ENCODE results near the gene GPR141. TPM values are rescaled to one million over a fixed set of nuclear protein-coding genes. Genes with fewer than 3 reads are reported as not detected.

GPR141 gene
- total RNA-seq, 2 experiments from 2014 or later, result not detected

DNA sequence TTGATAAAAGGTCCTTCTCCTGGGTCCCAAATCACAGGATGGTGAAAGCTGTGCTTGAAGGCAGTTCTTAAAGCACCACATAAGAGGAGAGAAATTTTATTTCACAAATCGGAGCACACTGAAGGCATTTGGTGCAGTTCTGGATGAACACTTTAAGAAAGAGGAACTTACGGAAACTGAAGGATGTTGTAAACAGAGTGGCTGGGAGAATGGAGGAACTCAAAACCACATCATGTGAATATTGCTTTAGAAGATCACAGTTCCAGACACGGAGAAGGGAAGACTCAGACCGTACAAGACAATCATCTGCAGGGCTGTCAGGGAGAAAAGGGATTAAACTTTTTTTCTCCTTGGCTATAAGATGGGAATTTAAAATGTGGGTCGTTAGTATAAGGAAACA lies 9.0 kb upstream of the GPR141 start:
- Histone ChIP-seq H3K9me3 (ENCODE audit: low read length) (no peaks in the 10 kb centered on the region), H2AFZ (ENCODE audit: low read length) (no peak overlapping the region), H3K79me2 (ENCODE audit: insufficient read depth, low read depth, low read length) (no peaks in the 10 kb centered on the region), H3K27ac (ENCODE audit: low read depth, low read length, poor library complexity, severe bottlenecking) (no peak overlapping the region), H3K9me2 (ENCODE audit: insufficient read depth, low read length) (no peaks in the 10 kb centered on the region), H3K4me2 (ENCODE audit: low read length) (no peak overlapping the region), H3K4me3 (ENCODE audit: low read depth, low read length, poor library complexity, severe bottlenecking) (no peak overlapping the region), H4K20me1 (ENCODE audit: insufficient read depth, low read length) (no peaks in the 10 kb centered on the region), H3K4me1 (ENCODE audit: insufficient read depth, low read length, poor library complexity, severe bottlenecking) (no peaks in the 10 kb centered on the region), H3K36me3 (ENCODE audit: insufficient read depth, low read length) (no peaks in the 10 kb centered on the region)
- intact Hi-C loops (cut with micrococcal nuclease; ENCODE audit: unreplicated experiment), result no loop called here
- POLR2A ChIA-PET, result no interaction called here
- no peak for DNase-seq (ENCODE audit: low spot score)
- BruUV-seq (replicated peaks), result no TSS peak
- no peak for TF ChIP-seq CTCF (conservative IDR thresholded peaks at IDR 0.05; ENCODE audit: low read length)
- no peak for TF ChIP-seq EZH2phosphoT487 (IDR thresholded peaks at IDR 0.05; ENCODE audit: borderline replicate concordance, low read depth, low read length)
- CTCF ChIA-PET (ENCODE audit: unreplicated experiment), result no interaction called here

DNA sequence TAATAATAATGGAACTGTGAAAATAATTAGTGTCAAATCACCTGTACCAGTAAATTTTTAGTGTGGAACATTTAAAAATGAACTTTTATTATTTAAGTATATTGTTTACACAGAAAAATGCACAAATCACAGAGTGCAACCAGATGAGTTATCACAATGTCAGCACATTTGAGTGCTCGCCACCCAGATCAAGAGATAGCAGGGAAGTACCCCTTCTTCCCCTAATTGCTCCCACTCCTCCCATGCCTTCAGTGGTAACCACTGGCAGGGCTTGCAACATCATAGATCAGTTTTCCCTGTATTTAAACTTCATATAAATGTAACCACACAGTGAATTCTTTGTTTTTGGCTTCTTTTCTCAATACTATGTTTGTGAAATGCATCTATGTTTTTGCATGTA lies 7.8 kb upstream of the GPR141 start:
- no TSS peak for BruUV-seq (replicated peaks)
- Histone ChIP-seq H3K9me2 (ENCODE audit: insufficient read depth, low read length) (no peaks in the 10 kb centered on the region), H3K4me3 (ENCODE audit: low read depth, low read length, poor library complexity, severe bottlenecking) (no peak overlapping the region), H3K9me3 (ENCODE audit: low read length) (no peaks in the 10 kb centered on the region), H3K36me3 (ENCODE audit: insufficient read depth, low read length) (no peaks in the 10 kb centered on the region), H3K4me2 (ENCODE audit: low read length) (no peak overlapping the region), H3K27ac (ENCODE audit: low read depth, low read length, poor library complexity, severe bottlenecking) (no peak overlapping the region), H3K79me2 (ENCODE audit: insufficient read depth, low read depth, low read length) (no peaks in the 10 kb centered on the region), H2AFZ (ENCODE audit: low read length) (no peak overlapping the region), H3K4me1 (ENCODE audit: insufficient read depth, low read length, poor library complexity, severe bottlenecking) (no peaks in the 10 kb centered on the region), H4K20me1 (ENCODE audit: insufficient read depth, low read length) (no peaks in the 10 kb centered on the region)
- CTCF ChIA-PET (ENCODE audit: unreplicated experiment), result no interaction called here
- POLR2A ChIA-PET, result no interaction called here
- intact Hi-C loops (cut with micrococcal nuclease; ENCODE audit: unreplicated experiment), result no loop called here
- TF ChIP-seq CTCF (conservative IDR thresholded peaks at IDR 0.05; ENCODE audit: low read length) (no peak), EZH2phosphoT487 (IDR thresholded peaks at IDR 0.05; ENCODE audit: borderline replicate concordance, low read depth, low read length) (no peak)
- DNase-seq (ENCODE audit: low spot score), result no peak

- no peak overlapping the region for H2AFZ ChIP-seq (ENCODE audit: low read length)
- BruUV-seq (replicated peaks), result no TSS peak
- no peak overlapping the region for H3K27ac ChIP-seq (ENCODE audit: low read depth, low read length, poor library complexity, severe bottlenecking)
- H3K36me3 ChIP-seq (ENCODE audit: insufficient read depth, low read length), result no peaks in the 10 kb centered on the region
- no peaks in the 10 kb centered on the region for H3K9me3 ChIP-seq (ENCODE audit: low read length)
- H4K20me1 ChIP-seq (ENCODE audit: insufficient read depth, low read length), result no peaks in the 10 kb centered on the region
- no peaks in the 10 kb centered on the region for H3K79me2 ChIP-seq (ENCODE audit: insufficient read depth, low read depth, low read length)
- H3K4me1 ChIP-seq (ENCODE audit: insufficient read depth, low read length, poor library complexity, severe bottlenecking), result peaks cover 7% of the 10 kb centered on the region
- DNase-seq (ENCODE audit: low spot score), result no peak
- POLR2A ChIA-PET, result no interaction called here
- no peaks in the 10 kb centered on the region for H3K9me2 ChIP-seq (ENCODE audit: insufficient read depth, low read length)
- H3K4me2 ChIP-seq (ENCODE audit: low read length), result no peak overlapping the region
- H3K4me3 ChIP-seq (ENCODE audit: low read depth, low read length, poor library complexity, severe bottlenecking), result no peak overlapping the region
- TF ChIP-seq EZH2phosphoT487 (IDR thresholded peaks at IDR 0.05; ENCODE audit: borderline replicate concordance, low read depth, low read length) (no peak), CTCF (conservative IDR thresholded peaks at IDR 0.05; ENCODE audit: low read length) (no peak)
- intact Hi-C loops (cut with micrococcal nuclease; ENCODE audit: unreplicated experiment), result no loop called here
- CTCF ChIA-PET (ENCODE audit: unreplicated experiment), result no interaction called here
These were observed 1.4 kb downstream of the GPR141 start for GRCh38 chr7:37684927-37685326.
